GM19468 (cell line): Measurements from ENCODE around the gene HSPA2.
"Not testable (repeated sequence)": the region's sequence is repeated elsewhere in the genome, so short reads cannot be mapped to it uniquely, and the experiment has no call there.

Source experiments
- ATAC-seq: cut with Tn5 transposase; IDR thresholded peaks from one replicate; pipeline ENCODE4 v1.9.1; 2021; ENCODE audit warnings: mild to moderate bottlenecking, moderate library complexity, moderate number of reproducible peaks; ENCODE audit not compliant: unreplicated experiment; ENCODE audit errors: extremely low read depth

Gene HSPA2

DNA sequence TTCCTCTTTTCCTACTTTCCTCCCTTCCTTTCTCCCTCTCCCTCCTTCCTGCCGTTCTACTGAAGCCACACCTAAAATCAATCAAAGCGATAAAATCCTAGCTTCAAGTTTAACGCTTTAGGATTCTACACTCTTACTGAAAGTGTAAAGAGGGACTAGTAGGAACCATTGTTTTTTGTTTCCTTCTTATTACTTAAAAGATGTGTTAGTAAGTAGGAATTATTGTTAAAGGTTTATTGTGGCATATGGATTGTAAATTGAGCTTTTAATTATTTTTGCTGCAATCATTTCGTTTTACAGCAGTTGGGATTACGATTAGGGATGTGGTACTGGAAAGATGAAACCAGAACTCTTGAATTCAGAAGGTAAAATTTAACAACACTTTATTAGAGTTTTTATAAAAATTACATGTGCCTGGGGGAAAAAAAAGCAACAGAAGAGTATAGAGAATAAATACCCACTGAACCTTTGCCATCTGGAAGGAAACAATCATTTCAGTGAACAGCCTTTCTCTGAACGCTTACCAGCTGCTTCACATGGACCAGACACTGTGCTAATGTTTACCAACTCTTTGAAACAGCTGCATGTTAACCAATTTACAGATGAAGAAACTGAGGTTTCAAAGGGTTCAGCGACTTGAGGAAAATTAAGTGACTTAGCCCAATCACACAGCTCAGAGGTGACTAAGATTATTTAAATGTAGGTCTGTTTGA is 10.2 kb downstream of the HSPA2 start:
- no peak for ATAC-seq

DNA sequence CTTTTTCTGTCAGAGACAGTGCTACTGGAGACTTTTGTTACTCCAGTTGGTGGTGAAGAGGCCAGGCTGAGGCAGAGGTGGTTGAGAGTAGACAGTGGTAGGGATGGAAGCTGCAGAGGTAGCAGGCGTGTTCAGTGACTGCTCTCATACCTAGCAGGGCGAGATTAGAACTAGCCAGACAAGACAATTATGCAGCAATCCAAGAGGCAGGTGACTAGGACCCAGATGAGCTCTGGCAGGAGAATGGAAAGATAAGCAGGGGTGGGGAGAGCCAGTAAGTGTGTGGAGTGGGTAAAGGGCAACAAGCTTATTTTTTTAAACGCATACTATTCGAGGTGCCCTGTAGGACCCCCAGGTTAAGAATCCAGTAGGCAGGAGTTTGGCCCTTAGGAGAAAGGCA is 14.0 kb downstream of the HSPA2 start:
- no peak for ATAC-seq

DNA sequence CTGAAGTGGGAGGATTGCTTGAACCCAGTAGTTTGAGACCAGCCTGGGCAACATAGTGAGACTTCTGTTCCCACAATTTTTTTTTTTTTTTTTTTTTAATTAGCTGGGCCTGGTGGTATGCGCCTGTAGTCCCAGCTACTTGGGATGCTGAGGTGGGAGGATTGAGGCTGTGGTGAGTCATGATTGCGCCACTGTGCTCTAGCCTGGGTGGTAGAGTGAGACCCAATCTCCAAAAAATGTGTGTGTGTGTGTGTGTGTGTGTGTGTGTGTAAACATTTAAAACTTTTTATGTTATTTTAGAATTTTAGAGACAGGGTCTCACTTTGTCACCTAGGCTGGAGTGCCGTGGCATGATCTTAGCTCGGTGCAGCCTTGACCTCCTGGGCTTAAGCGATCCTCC is 16.0 kb downstream of the HSPA2 start:
- no peak for ATAC-seq

DNA sequence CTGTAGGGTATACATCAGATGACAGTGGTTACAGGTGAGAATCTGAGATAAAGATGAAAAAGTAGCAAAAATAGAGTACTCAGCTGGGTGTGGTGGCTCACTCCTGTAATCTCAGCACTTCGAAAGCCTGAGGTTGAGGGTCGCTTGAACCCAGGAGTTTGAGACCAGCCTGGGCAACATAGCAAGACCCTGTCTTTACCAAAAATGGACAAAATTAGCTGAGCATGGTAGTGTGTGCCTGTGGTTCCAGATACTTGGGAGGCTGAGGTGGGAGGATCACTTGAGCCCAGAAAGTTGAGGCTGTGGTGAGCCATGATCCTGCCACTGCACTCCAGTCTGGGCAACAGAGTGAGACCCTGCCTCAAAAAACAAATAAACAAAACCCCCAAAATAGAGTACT is 17.7 kb downstream of the HSPA2 start:
- not testable (repeated sequence) for ATAC-seq

DNA sequence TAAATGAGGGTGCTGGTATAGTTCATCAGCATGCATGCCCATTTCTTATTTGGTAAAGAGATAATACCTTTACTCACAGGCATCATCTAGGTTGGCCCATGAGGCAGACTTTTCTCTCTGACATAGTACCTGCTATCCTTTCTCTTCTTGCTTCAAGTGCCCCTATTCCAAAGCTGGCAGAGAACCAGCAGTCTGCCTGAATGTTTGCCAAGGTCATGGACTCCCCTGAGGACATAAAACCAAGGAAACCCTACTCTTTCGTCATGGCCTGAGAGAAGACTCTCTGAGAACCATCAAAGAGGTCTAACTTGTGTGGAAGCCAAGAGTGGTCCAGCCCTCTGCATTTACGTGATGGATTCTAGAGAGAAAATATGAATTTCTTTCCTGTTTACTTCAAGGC is 21.1 kb downstream of the HSPA2 start:
- no peak for ATAC-seq

DNA sequence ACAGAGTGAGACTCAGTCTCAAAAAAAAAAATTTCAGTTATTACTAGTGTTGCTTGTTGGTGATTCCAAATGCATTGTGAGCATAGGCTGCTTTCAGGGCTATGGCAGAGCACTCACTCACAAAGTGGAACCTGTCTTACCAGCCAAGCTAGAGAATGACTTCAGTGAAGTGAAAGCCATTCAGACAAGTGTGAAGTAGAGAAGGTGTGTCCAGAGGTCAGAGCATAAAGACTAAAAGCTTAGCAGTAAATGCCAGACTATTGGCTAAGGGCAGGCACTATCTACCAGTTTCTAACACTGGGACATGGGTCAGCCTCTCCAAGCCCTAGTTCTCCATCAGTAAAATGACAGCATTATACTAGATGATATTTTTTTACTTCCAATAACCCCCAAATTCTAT is 21.9 kb downstream of the HSPA2 start:
- no peak for ATAC-seq

DNA sequence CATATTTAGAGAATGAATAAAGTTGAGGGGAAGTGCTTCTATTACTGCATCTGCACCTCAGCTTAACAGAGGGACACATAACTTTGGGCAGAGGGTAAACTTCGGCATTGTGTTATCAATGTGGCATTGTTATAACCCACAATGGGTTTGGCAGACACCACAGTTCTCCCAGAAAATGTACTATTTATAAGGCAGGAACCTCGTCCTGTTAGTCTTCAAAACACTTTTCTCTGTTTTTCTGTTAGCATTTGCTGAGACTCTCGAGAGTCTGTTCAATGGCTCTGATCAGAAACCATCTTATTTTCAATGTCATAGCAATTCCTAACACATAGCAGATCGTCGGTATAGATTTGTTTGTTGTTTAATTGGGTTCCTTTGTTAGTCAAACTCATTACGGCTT is 23.2 kb downstream of the HSPA2 start:
- ATAC-seq = no peak

DNA sequence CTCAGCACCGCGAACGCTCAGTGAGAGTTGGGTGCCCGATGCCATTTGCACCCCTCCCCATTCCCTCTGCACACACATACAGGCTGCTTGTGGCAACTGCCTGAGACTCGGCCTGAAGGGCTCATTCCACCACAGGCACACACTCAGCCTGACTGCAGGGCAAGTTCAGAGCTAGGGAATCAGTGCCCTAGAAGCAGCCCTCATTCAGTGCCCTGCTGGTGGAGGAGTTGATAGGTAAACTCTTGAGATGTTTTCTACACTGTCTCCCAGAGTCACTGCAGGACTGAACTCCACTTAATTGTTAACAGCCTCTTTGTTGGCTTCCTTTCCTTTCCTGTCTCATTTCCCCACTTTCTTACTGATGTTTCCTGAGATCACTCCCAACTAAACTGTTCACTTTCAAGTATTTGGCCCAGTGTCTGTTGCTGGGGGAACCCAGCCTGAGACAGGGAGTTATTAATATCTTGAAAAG is 26.1 kb downstream of the HSPA2 start:
- ATAC-seq = no peak

DNA sequence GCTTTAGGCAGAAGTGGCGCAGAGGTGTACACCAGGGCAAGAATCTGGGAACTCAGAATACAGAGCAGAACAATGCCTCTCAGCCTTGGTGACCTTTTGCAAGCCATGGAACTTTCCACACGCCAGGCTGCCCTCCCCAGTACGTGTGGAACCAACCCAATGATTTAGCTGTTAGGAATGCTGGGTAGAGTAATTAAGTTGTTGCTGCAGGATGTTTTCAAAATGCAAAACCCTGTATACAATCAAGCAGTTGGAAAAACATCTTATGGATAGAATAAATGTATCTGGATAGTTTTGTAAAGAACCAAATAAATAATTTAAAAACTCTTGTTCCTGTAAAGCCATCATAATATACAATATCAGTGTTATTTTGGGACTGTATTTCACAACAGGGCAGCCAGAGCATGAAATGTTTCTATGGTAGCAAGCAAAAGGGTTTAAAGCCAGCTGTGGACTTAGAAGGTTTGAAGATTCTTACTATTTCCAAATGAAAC is 28.6 kb downstream of the HSPA2 start:
- no peak for ATAC-seq

DNA sequence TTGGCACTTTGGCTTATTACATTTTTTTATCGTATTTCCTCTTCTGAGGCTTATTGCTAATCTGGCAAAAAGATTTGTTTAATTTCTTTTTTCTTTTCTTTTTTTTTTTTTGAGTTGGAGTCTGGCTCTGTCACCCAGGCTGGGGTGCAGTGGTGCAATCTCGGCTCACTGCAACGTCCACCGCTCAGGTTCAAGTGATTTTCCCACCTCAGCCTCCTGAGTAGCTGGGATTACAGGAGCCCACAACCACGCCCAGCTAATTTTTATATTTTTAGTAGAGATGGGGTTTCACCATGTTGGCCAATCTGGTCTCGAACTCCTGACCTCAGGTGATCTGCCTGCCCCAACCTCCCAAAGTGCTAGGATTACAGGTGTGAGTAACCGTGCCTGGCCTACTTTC is 29.1 kb downstream of the HSPA2 start:
- ATAC-seq = not testable (repeated sequence)

DNA sequence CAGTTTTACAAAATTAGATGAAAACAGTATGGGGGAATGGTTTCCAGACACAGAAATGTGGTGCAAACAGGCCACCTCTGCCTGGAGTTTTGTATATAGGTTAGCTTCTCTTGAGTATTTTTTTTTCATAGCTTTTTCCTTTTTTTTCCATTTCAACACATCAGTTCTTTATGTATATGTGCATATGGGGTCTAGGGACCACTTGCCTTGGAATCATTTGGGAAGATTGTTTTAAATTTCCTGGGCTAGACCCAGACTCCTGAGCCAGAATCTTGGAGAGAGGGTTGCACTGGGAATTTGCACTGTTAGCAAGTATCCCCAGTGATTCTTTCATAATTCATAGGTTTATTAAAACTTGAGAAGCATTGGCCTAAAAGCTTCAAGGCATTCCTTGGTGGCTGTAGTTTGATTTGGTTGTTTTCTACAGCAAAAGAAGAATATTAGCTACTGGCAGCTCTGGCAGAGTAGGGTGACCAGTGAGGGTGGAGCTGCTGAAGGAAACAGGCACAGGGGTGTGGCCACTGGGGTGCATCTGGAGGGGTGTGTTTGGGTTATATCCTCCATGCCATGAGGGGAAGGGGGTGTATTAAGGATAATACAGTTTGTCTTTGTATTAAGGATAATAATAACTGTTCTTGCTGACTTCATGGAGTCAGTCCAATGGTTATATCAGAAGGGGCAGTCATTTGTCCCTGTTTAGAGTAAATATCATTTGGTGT is 32.0 kb downstream of the HSPA2 start:
- ATAC-seq = no peak

DNA sequence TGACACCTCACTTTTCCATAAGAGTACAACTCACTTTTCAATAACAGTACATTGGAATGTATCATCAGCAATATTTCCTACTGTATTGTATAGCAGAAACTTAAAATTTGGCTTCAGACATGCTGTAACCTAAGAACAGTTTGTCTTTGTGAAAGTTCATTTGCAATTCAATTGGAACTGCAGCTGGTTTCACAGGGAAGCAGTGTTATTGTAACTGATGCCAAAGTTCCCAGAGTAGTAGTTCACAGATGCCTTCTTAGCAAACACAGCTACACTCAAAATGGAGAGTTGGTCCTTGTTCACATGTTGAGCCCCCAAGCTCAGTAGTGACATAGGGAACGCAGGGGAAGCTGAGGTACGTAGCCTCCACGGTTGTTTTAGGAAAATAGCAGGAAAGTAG is 32.6 kb downstream of the HSPA2 start:
- no peak for ATAC-seq

DNA sequence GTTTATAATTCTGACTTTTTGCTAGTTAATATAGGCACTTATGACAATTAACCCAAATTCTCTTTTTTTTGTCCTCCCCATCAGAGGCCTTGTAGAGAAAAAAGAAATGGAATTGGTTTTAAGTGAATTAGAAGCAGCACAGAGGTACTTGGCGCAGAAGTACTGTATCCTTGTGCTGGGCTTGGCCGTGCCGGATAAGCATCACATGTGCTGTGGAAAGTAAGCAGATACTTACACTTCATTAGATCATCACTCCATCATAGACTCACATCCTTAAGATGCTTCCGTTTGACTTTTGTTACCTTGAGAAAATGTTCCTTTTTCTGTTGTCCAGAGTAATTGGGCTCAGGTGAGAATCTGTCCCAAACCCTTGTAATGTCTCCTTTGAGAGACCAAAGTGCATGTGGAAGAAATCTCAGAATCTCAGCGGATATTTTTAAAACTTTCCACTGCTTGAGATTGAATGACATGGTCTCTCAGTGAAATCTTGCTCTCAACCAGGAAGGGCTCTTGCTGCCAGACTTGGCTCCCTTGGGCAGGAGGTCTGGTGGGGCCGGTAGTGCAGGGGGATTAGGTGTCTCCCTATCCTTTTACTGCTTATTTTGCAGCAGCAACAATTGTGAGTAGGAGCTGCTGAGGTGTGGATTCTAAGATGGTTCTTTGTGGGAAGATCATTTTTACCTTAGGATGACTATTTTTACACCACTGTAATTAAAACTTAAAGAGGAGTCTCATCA is 34.0 kb downstream of the HSPA2 start:
- ATAC-seq = no peak

DNA sequence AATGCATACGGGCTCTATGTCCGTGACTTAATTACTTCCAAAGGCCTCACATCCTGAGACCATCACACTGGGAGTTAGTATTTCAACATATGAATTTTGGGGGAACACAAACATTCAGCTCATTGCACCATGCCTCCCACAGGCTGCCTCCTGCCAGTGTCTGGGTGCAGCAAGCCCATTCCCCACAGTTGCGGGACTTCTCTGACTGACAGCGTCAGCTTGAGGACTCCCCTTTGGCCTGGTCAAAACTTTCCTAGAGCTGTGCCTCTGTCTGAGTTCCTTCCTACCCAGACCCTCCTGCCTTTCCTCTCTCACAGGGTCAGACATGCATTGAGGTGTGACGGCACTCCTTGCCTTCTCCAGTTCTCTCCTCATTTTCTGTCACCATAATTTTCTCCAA is 36.7 kb downstream of the HSPA2 start:
- no peak for ATAC-seq

DNA sequence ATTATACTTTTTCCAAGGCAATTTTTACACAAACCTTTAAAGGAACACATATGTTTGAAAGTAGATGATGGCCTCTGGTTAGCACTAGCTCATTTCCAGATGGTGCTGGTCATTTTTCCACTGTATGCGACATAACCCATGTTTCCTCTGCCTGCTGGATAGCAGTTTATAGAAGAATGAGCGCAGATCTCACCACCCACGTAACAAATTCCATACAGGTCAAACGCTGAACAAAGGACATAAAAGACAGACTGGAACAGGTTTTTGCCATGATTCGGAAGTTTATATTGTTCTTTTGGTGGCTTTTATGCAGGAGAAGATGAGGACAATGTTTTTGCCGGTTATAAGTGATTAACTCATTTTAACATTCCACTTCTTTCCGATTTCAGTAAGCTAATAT is 39.9 kb downstream of the HSPA2 start:
- no peak for ATAC-seq

DNA sequence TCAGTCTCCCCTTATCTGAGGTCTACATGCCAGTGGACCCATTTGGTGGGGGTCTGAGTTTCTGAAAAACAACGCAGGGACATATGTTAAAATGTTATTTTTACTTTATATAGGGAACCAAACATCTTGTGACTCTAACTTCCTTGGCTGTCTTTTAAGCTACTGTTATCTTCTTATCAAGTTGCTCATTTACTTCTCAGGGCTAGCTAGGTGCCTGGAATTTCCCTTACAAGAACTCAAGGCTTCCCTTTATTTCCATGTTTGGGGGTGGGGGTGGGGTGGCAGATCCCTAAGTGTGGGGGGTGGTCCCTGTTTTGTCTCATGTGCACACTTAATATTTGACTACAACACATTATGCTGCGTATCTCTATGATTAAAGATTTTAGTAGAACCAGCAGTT is 40.8 kb downstream of the HSPA2 start:
- no peak for ATAC-seq

DNA sequence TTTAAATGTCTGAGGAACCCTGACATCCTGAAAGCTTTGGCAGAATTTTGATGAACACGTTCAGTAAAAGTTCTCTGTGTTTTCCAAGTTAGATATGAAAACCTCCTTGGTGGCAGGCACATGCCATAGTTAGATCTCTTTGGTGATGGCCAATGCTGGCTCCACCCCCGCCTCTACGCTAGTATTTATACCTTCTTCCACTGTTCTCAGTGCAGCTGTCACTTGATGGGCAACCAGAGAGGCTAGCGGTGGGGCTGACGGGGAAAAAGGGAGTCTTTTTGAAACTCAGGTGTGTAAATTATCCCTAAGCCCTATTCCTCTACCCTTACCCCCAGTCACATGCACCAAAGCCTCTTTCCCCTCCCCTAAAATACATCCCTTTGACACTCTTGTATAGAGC is 41.3 kb downstream of the HSPA2 start:
- no peak for ATAC-seq

DNA sequence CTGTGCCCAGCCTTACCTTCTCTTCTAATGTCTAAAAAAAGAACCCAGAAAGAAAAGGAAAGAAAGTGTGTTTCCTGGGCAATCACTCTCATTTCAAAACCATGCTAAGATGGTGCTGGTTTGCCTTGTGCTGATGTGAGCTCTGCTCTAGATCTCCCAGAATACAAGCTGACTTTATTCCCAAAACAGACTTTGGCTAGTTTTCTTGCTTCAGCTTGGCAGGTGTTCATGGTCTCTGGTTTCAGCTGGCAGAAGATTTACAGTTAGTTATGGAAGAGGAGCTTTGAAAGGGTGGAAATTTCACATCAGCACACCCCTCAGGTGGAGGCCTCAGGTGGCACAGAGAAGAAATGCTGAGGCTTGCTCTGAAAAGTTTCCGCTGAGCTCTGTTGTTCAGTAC is 43.6 kb downstream of the HSPA2 start:
- ATAC-seq = no peak

DNA sequence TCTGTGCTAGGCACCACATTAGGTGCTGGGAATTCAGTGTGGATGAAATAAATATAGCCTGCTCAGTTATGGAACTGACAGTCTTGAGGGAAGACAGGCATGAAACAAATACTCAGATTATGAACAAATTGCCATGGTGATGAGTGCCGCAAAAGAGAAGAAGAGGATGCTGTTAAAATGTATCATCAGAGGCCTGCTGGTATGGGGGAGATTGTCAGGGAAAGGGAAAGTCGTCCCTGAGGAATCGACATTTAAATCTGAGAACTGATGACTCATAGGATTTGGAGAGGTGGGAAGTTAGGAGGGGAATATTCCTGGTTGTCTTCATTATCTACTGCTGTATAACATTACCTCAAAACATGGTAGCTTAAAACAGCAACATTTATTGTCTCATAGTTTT is 51.3 kb downstream of the HSPA2 start:
- ATAC-seq = no peak
